Hepatocyte (in vitro differentiated cells): Measurements from ENCODE around the gene HKDC1.

Experiments
- EZH2 ChIP-seq: fragments of 200-600 bp; sonication (generic); IDR thresholded peaks from 2 replicates; pipeline ENCODE4 v1.6.1; 2016; ENCODE audit warnings: antibody characterized with exemption, mild to moderate bottlenecking, borderline replicate concordance
- EZH2phosphoT487 ChIP-seq: fragments of 200-600 bp; sonication (generic); IDR thresholded peaks from one replicate; pipeline ENCODE4 v1.6.1; 2018; ENCODE audit warnings: antibody characterized with exemption, mild to moderate bottlenecking, low read depth, moderate library complexity; ENCODE audit not compliant: unreplicated experiment, severe bottlenecking
- TF ChIP-seq, protein P1 (sequence below): fragments of 200-600 bp; sonication (generic); IDR thresholded peaks from 2 replicates; pipeline ENCODE4 v1.5.1; 2016; ENCODE audit warnings: antibody characterized with exemption, mild to moderate bottlenecking; ENCODE audit not compliant: poor library complexity

DNA sequence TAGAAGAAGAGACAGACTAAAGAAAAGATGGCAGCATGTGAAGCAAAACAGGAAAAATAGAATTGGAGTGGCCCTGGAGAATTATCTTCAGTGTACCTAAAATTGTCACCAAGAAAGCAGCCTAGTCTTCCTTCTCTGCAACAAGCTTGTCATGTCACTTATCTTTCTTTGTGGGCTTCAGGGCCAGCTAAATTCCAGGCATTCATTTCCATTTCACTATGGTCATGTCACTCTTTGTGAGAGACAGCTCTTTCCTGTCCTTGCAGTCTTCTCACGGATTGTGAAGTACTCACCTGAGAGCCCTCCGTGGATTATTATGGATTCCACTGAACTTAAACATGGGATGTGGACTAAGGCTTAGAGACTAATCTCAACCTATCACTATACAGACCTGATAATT is 9.0 kb upstream of the HKDC1 start:
- TF ChIP-seq, protein P1, sequence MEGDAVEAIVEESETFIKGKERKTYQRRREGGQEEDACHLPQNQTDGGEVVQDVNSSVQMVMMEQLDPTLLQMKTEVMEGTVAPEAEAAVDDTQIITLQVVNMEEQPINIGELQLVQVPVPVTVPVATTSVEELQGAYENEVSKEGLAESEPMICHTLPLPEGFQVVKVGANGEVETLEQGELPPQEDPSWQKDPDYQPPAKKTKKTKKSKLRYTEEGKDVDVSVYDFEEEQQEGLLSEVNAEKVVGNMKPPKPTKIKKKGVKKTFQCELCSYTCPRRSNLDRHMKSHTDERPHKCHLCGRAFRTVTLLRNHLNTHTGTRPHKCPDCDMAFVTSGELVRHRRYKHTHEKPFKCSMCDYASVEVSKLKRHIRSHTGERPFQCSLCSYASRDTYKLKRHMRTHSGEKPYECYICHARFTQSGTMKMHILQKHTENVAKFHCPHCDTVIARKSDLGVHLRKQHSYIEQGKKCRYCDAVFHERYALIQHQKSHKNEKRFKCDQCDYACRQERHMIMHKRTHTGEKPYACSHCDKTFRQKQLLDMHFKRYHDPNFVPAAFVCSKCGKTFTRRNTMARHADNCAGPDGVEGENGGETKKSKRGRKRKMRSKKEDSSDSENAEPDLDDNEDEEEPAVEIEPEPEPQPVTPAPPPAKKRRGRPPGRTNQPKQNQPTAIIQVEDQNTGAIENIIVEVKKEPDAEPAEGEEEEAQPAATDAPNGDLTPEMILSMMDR: no peak
- TF ChIP-seq EZH2 (no peak), EZH2phosphoT487 (no peak)
